ENCODE data around the gene KCNT1. TPM values are rescaled to one million over a fixed set of nuclear protein-coding genes. Genes with fewer than 3 reads are reported as not detected.

The KCNT1 gene
- total RNA-seq, 1 experiment from 2014 or later: 0.17 TPM

DNA sequence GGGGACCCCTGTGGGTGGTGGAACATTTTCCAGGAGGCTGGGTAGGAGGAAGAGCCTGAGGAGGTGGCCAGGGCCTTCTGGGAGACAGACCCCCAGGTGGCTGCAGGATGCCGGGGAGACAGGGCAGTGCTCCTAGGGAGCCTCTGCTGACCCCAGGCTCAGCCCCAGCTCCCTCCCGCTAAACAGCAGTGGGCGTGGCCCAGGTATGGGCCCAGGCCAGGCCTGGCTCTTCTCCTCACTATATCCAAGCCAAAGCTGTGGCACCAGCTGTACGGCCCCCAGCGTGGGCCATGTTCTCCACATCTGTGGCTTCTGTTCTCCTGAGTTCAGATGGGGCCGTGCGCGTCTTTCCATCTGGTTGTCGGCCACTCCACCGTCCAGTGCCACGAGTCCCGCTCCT is 58.5 kb downstream of the KCNT1 start:
- Histone ChIP-seq H3K9ac (ENCODE audit: low read length) (no peak overlapping the region), H3K27ac (ENCODE audit: low read depth, low read length) (no peak overlapping the region), H3K27me3 (ENCODE audit: insufficient read depth, low read length) (no peaks in the 10 kb centered on the region), H3K9me3 (ENCODE audit: control insufficient read depth in 1 of 2, insufficient read depth in 1 of 2, low read depth in 1 of 2, low read length in 2 of 2) (no peaks in the 10 kb centered on the region), H3K36me3 (ENCODE audit: control insufficient read depth in 1 of 2, insufficient read depth in 2 of 2, low read length in 2 of 2) (no peaks in the 10 kb centered on the region), H2AFZ (ENCODE audit: low read depth, low read length, poor library complexity, severe bottlenecking) (no peak overlapping the region), H4K20me1 (ENCODE audit: insufficient read depth) (no peaks in the 10 kb centered on the region), H3K4me2 (ENCODE audit: low read length) (no peak overlapping the region), H3K9me2 (ENCODE audit: insufficient read depth) (no peaks in the 10 kb centered on the region), H3K79me2 (ENCODE audit: insufficient read depth, low read length) (no peaks in the 10 kb centered on the region), H3K4me1 (ENCODE audit: control insufficient read depth in 1 of 2, insufficient read depth in 2 of 2, low read length in 2 of 2) (no peaks in the 10 kb centered on the region), H3K4me3 (replicated peaks in 1 of 2; ENCODE audit: low read depth in 1 of 2, low read length in 2 of 2) (no peak overlapping the region)
- intact Hi-C loops (cut with micrococcal nuclease): no loop called here
- no TSS peak for BruUV-seq (replicated peaks)
- RAD21 ChIA-PET (ENCODE audit: low non-redundant PET in 1 of 2, low total read pairs in 2 of 2, uncharacterized antibody in 2 of 2, unreplicated experiment in 2 of 2): no interaction called here
- ATAC-seq: no peak
- no peak for TF ChIP-seq EGR1 (IDR thresholded peaks at IDR 0.05; ENCODE audit: low read depth)
- TF ChIP-seq POLR2A (IDR thresholded peaks at IDR 0.05; ENCODE audit: borderline replicate concordance, extremely low read depth, insufficient read depth, insufficient read length): no peak
- TF ChIP-seq FOSL1 (IDR thresholded peaks at IDR 0.05; ENCODE audit: low read depth): no peak
- TF ChIP-seq, protein P1, sequence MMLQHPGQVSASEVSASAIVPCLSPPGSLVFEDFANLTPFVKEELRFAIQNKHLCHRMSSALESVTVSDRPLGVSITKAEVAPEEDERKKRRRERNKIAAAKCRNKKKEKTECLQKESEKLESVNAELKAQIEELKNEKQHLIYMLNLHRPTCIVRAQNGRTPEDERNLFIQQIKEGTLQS (IDR thresholded peaks at IDR 0.05): no peak
- TF ChIP-seq RAD21 (IDR thresholded peaks at IDR 0.05; ENCODE audit: low read depth): no peak
- no peak for TF ChIP-seq CEBPB (IDR thresholded peaks at IDR 0.05; ENCODE audit: low read depth)
- TF ChIP-seq ELF1 (IDR thresholded peaks at IDR 0.05; ENCODE audit: borderline replicate concordance, low read depth): no peak
- TF ChIP-seq POLR2AphosphoS5 (IDR thresholded peaks at IDR 0.05; ENCODE audit: low read depth, low read length): no peak
- no peak for TF ChIP-seq SRF (IDR thresholded peaks at IDR 0.05; ENCODE audit: low read depth)
- TF ChIP-seq, protein P2, sequence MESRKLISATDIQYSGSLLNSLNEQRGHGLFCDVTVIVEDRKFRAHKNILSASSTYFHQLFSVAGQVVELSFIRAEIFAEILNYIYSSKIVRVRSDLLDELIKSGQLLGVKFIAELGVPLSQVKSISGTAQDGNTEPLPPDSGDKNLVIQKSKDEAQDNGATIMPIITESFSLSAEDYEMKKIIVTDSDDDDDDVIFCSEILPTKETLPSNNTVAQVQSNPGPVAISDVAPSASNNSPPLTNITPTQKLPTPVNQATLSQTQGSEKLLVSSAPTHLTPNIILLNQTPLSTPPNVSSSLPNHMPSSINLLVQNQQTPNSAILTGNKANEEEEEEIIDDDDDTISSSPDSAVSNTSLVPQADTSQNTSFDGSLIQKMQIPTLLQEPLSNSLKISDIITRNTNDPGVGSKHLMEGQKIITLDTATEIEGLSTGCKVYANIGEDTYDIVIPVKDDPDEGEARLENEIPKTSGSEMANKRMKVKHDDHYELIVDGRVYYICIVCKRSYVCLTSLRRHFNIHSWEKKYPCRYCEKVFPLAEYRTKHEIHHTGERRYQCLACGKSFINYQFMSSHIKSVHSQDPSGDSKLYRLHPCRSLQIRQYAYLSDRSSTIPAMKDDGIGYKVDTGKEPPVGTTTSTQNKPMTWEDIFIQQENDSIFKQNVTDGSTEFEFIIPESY (IDR thresholded peaks at IDR 0.05; ENCODE audit: extremely low read depth, insufficient replicate concordance, low read length): no peak
- no peak for TF ChIP-seq CBX3 (IDR thresholded peaks at IDR 0.05; ENCODE audit: low read depth)
- TF ChIP-seq, protein P3, sequence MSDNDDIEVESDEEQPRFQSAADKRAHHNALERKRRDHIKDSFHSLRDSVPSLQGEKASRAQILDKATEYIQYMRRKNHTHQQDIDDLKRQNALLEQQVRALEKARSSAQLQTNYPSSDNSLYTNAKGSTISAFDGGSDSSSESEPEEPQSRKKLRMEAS (IDR thresholded peaks at IDR 0.05): no peak
- TF ChIP-seq, protein P4, sequence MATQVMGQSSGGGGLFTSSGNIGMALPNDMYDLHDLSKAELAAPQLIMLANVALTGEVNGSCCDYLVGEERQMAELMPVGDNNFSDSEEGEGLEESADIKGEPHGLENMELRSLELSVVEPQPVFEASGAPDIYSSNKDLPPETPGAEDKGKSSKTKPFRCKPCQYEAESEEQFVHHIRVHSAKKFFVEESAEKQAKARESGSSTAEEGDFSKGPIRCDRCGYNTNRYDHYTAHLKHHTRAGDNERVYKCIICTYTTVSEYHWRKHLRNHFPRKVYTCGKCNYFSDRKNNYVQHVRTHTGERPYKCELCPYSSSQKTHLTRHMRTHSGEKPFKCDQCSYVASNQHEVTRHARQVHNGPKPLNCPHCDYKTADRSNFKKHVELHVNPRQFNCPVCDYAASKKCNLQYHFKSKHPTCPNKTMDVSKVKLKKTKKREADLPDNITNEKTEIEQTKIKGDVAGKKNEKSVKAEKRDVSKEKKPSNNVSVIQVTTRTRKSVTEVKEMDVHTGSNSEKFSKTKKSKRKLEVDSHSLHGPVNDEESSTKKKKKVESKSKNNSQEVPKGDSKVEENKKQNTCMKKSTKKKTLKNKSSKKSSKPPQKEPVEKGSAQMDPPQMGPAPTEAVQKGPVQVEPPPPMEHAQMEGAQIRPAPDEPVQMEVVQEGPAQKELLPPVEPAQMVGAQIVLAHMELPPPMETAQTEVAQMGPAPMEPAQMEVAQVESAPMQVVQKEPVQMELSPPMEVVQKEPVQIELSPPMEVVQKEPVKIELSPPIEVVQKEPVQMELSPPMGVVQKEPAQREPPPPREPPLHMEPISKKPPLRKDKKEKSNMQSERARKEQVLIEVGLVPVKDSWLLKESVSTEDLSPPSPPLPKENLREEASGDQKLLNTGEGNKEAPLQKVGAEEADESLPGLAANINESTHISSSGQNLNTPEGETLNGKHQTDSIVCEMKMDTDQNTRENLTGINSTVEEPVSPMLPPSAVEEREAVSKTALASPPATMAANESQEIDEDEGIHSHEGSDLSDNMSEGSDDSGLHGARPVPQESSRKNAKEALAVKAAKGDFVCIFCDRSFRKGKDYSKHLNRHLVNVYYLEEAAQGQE (IDR thresholded peaks at IDR 0.05; ENCODE audit: low read depth): no peak
- no peak for TF ChIP-seq TCF7L2 (IDR thresholded peaks at IDR 0.05; ENCODE audit: borderline replicate concordance, extremely low read depth, insufficient read depth, insufficient read length)
- TF ChIP-seq EZH2 (IDR thresholded peaks at IDR 0.05): no peak
- no peak for TF ChIP-seq JUND (IDR thresholded peaks at IDR 0.05)
- POLR2A ChIA-PET: no interaction called here
- no peak for DNase-seq (ENCODE audit: low read depth, low spot score)
- CTCF ChIA-PET: no interaction called here

Measured in HCT116 (cell line).